AG09309 (cell line): Measurements from ENCODE around the gene CALML5.

ENCODE experiments used
- DNase-seq: peaks from one replicate; pipeline ENCODE4 v3.0.0-alpha.2; 2010; ENCODE audit warnings: low read depth
- H3K4me3 ChIP-seq: 2 replicates; pipeline ENCODE4 v1.5.1; 2011; ENCODE audit warnings: mild to moderate bottlenecking, low read depth, low read length, moderate library complexity; ENCODE audit not compliant: control insufficient read depth
- TF ChIP-seq, protein P1 (sequence below): IDR thresholded peaks from 2 replicates; pipeline ENCODE4 v1.5.1; 2011; ENCODE audit warnings: mild to moderate bottlenecking, low read depth, low read length, inconsistent platforms; ENCODE audit not compliant: insufficient read depth, control insufficient read depth; ENCODE audit errors: missing control alignments

The CALML5 gene

GRCh38 chr10:5515948-5516761 lies 16.8 kb upstream of the CALML5 start:
- no peak for DNase-seq
- no peak overlapping the region for H3K4me3 ChIP-seq
- TF ChIP-seq, protein P1, sequence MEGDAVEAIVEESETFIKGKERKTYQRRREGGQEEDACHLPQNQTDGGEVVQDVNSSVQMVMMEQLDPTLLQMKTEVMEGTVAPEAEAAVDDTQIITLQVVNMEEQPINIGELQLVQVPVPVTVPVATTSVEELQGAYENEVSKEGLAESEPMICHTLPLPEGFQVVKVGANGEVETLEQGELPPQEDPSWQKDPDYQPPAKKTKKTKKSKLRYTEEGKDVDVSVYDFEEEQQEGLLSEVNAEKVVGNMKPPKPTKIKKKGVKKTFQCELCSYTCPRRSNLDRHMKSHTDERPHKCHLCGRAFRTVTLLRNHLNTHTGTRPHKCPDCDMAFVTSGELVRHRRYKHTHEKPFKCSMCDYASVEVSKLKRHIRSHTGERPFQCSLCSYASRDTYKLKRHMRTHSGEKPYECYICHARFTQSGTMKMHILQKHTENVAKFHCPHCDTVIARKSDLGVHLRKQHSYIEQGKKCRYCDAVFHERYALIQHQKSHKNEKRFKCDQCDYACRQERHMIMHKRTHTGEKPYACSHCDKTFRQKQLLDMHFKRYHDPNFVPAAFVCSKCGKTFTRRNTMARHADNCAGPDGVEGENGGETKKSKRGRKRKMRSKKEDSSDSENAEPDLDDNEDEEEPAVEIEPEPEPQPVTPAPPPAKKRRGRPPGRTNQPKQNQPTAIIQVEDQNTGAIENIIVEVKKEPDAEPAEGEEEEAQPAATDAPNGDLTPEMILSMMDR, result no peak

DNA sequence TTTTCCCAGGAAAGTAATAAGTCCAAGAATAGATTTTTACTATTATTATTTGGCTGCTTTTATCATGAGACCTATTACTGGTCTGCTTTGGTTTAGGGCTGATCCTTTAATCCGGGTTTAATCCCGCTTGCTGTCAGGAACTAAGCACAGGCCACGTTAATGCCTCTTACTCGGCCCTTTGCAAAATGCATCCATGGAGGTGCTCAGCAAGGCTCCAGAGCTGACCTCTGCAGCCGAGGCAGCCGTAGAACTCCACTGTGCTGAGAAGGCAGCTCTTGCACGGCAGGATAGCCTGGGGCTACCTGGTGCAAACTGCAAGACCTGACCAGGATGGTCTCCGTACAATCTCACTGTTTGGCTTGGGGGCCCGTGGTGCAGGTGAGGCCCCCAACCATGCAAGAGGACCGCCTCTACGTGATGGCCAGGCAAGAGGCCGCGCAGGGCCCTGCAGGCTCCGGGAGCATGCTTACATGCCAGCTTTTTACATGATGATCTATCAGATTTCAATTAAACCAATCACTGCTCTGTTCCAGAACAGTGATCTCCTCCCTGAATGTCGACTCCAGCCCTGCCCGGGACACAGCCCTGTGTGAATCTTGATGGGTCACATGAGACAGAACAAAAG lies 15.0 kb upstream of the CALML5 start:
- TF ChIP-seq, protein P1, result no peak
- no peak overlapping the region for H3K4me3 ChIP-seq
- DNase-seq, result no peak

DNA sequence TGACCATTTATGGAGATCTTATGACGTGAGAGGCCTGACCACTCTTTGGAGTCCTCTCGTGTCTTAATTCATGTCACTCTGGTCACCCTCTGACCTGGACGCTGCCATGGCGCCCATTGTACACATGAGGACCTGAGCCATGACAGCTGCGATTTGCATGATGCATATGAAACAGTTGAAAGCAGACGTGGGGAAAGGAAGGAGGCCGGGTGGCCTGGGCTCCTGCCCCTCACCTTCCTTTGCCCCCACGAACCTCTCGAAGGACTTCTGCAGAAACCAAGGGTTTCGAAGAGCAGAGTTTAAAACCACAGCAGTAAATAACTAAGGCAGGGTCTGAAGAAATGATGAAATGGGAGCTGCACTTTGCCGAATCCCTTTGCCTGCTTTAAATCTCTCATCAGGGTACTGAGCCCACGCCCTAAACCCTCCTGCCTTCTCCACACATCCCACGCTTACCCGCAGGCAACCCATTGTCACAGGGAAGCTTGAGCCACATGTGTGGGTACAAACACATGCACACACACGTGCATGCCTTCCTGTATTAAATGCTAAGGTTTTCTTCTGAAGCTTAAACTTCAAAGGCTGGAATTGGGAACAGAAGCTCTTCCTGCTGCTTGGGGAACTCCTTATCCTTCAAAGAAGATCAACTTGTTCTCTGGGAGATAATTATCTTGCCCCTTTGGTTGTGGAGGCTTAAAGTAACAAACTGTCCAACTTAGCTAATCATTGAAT lies 13.7 kb upstream of the CALML5 start:
- H3K4me3 ChIP-seq, result no peak overlapping the region
- TF ChIP-seq, protein P1, result no peak
- DNase-seq, result no peak

DNA sequence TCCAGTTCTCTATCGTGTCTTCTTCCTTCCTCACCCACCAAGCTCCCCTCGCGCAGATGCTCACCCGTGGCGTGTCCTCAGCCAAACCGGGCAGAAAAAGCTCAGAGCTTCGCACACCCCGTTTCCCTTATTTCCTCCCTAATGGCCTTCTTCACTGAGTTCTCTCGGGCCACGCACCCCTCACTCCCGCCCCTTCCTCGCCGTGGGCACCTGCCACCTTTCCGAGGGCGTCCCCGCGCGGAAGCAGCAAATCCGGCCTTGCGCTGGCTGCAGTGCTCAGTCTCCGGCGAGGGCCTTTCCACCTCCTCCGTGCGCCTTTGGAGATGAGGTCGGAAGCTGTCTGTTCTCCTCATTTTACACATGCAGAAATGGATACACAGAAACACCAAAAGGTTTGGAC lies 13.0 kb upstream of the CALML5 start:
- DNase-seq, result no peak
- TF ChIP-seq, protein P1, result no peak

GRCh38 chr10:5511885-5512280 lies 12.5 kb upstream of the CALML5 start:
- DNase-seq, result no peak
- H3K4me3 ChIP-seq, result no peak overlapping the region
- TF ChIP-seq, protein P1, result no peak

More for the DNA sequence above, 13.0 kb upstream of the CALML5 start:
- H3K4me3 ChIP-seq, result no peak overlapping the region

DNA sequence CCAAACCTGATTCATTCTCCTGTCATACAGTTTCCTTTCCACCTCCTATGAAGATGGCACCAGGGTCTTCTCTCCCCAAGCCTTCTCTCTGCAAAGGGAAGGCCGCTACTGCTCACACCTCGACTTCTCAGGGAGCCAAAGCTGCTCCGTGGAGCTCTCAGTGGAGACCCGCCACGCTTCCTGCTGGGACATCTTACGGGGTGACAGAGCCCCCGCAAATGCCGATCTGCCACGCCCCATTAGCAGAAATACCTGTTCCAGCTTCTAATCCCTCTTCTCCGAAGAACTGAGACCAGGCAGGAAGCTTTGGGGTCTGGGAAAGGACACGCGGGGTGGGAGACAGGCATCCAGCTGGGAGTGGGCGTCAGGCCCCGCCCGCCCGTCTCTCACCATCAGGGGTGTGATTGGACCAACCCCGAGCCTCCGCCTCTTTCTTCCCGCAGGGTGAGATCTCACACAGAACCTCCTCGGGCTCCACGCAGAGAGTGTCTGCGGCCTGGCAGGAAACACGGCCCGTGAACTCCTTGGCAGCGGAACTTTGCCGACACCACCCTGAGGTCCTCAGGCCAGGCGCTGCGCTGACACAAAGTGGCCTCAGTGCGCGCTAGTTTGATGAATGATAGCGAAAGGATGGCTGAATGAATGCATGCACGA lies 12.0 kb upstream of the CALML5 start:
- no peak overlapping the region for H3K4me3 ChIP-seq
- TF ChIP-seq, protein P1, result no peak
- no peak for DNase-seq
